ENCODE measurements around the gene CACNA1I. TPM values are rescaled to one million over a fixed set of nuclear protein-coding genes. Genes with fewer than 3 reads are reported as not detected.
A peak's percentile ranks its signal among the peaks of the same experiment; 100 is the strongest.
"Not testable (repeated sequence)": the region's sequence is repeated elsewhere in the genome, so short reads cannot be mapped to it uniquely, and the experiment has no call there.

CACNA1I gene
- total RNA-seq (ENCODE audit: low replicate concordance): 0.11 and 0.22 TPM in 2 replicates

DNA sequence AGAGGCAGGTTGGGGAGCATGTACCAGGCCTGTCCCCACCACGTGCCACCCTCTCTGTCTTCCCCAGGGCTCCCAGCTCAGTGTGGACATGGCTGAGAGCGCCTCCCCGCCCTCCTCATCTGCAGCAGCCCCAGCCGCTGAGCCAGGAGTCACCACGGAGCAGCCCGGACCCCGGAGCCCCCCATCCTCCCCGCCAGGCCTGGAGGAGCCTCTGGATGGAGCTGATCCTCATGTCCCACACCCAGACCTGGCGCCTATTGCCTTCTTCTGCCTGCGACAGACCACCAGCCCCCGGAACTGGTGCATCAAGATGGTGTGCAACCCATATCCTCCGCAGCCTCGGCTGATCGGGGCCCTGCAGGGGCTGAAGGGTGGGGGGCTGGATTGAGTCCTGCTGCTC, at the start of gene CACNA1I:
Gene CACNA1I (plus strand): TSS at position 89 of the 400 bp plus-strand sequence. CDS start 0 bp downstream, at position 89.
- Histone ChIP-seq H2AFZ (replicated peaks) (no peak within 1 kb of the TSS), H3K79me2 (ENCODE audit: low read depth) (no peaks in the 10 kb centered on the region), H3K27me3 (no peaks in the 10 kb centered on the region), H3K4me2 (no peak within 1 kb of the TSS), H3F3A (ENCODE audit: low read depth) (no peaks in the 10 kb centered on the region), H3K4me1 (no peaks in the 10 kb centered on the region), H3K36me3 (no peaks in the 10 kb centered on the region), H3K4me3 (no peak within 1 kb of the TSS), H4K20me1 (ENCODE audit: low read depth) (no peaks in the 10 kb centered on the region), H3K27ac (no peak within 1 kb of the TSS), H3K9ac (no peak within 1 kb of the TSS), H3K9me3 (ENCODE audit: low read depth) (no peaks in the 10 kb centered on the region)
- TF ChIP-seq EZH2 (IDR thresholded peaks at IDR 0.05) (no peak), EZH2phosphoT487 (IDR thresholded peaks at IDR 0.05) (no peak)
- TF ChIP-seq, protein P1, sequence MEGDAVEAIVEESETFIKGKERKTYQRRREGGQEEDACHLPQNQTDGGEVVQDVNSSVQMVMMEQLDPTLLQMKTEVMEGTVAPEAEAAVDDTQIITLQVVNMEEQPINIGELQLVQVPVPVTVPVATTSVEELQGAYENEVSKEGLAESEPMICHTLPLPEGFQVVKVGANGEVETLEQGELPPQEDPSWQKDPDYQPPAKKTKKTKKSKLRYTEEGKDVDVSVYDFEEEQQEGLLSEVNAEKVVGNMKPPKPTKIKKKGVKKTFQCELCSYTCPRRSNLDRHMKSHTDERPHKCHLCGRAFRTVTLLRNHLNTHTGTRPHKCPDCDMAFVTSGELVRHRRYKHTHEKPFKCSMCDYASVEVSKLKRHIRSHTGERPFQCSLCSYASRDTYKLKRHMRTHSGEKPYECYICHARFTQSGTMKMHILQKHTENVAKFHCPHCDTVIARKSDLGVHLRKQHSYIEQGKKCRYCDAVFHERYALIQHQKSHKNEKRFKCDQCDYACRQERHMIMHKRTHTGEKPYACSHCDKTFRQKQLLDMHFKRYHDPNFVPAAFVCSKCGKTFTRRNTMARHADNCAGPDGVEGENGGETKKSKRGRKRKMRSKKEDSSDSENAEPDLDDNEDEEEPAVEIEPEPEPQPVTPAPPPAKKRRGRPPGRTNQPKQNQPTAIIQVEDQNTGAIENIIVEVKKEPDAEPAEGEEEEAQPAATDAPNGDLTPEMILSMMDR (IDR thresholded peaks at IDR 0.05): no peak
- no peak for DNase-seq (ENCODE audit: low spot score)
- Mint-ChIP-seq H3K9me3 (no peaks in the 10 kb centered on the region), H3K27ac (peak within 1 kb of the TSS; percentile 33), H3K36me3 (no peaks in the 10 kb centered on the region), H3K4me3 (no peak within 1 kb of the TSS), H3K4me1 (peaks cover 3% of the 10 kb centered on the region), H3K27me3 (ENCODE audit: insufficient read depth, low read depth) (peaks cover 12% of the 10 kb centered on the region)

DNA sequence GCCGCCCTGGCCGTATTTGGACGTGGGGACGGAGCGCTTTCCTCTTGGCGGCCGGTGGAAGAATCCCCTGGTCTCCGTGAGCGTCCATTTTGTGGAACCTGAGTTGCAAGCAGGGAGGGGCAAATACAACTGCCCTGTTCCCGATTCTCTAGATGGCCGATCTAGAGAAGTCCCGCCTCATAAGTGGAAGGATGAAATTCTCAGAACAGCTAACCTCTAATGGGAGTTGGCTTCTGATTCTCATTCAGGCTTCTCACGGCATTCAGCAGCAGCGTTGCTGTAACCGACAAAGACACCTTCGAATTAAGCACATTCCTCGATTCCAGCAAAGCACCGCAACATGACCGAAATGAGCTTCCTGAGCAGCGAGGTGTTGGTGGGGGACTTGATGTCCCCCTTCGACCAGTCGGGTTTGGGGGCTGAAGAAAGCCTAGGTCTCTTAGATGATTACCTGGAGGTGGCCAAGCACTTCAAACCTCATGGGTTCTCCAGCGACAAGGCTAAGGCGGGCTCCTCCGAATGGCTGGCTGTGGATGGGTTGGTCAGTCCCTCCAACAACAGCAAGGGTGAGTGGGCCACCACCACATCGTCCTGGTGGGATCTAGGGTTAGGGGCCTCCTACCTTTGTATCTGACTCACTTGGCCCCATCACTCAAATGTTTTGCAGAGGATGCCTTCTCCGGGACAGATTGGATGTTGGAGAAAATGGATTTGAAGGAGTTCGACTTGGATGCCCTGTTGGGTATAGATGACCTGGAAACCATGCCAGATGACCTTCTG, 49.3 kb upstream of the CACNA1I start:
- H3K36me3 Mint-ChIP-seq: peaks cover 30% of the 10 kb centered on the region
- peak overlapping the region; percentile 19 for H3K27ac ChIP-seq
- peak overlapping the region; percentile 99 for H3K4me2 ChIP-seq
- peaks cover 80% of the 10 kb centered on the region for H3F3A ChIP-seq (ENCODE audit: low read depth)
- H3K9ac ChIP-seq: peak overlapping the region; percentile 92
- DNase-seq (ENCODE audit: low spot score); H3K36me3 ChIP-seq; H3K9me3 Mint-ChIP-seq; H3K9me3 ChIP-seq (ENCODE audit: low read depth); H2AFZ ChIP-seq (replicated peaks); H3K27me3 ChIP-seq: not testable (repeated sequence)
- H4K20me1 ChIP-seq (ENCODE audit: low read depth): peaks cover 59% of the 10 kb centered on the region
- peak overlapping the region; percentile 81 for H3K27ac Mint-ChIP-seq
- peaks cover 20% of the 10 kb centered on the region for H3K4me1 ChIP-seq
- H3K4me3 Mint-ChIP-seq: peak overlapping the region; percentile 98
- H3K4me1 Mint-ChIP-seq: peaks cover 48% of the 10 kb centered on the region
- peak overlapping the region; percentile 96 for H3K4me3 ChIP-seq
- H3K27me3 Mint-ChIP-seq (ENCODE audit: insufficient read depth, low read depth): peaks cover 22% of the 10 kb centered on the region
- H3K79me2 ChIP-seq (ENCODE audit: low read depth): peaks cover 54% of the 10 kb centered on the region

DNA sequence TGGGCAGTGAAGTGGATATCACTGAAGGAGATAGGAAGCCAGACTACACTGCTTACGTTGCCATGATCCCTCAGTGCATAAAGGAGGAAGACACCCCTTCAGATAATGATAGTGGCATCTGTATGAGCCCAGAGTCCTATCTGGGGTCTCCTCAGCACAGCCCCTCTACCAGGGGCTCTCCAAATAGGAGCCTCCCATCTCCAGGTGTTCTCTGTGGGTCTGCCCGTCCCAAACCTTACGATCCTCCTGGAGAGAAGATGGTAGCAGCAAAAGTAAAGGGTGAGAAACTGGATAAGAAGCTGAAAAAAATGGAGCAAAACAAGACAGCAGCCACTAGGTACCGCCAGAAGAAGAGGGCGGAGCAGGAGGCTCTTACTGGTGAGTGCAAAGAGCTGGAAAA, 48.5 kb upstream of the CACNA1I start:
- peak overlapping the region; percentile 69 for H3K27ac Mint-ChIP-seq
- peaks cover 51% of the 10 kb centered on the region for H3K4me1 Mint-ChIP-seq
- peaks cover 54% of the 10 kb centered on the region for H3K79me2 ChIP-seq (ENCODE audit: low read depth)
- peak overlapping the region; percentile 96 for H3K4me3 ChIP-seq
- not testable (repeated sequence) for H3K36me3 ChIP-seq; DNase-seq (ENCODE audit: low spot score); H3K9me3 ChIP-seq (ENCODE audit: low read depth); H2AFZ ChIP-seq (replicated peaks); H3K9me3 Mint-ChIP-seq; H3K27me3 ChIP-seq
- H3K4me3 Mint-ChIP-seq: peak overlapping the region; percentile 98
- peak overlapping the region; percentile 16 for H3K27ac ChIP-seq
- peaks cover 30% of the 10 kb centered on the region for H3K36me3 Mint-ChIP-seq
- H3K9ac ChIP-seq: peak overlapping the region; percentile 92
- H3K4me1 ChIP-seq: peaks cover 20% of the 10 kb centered on the region
- peaks cover 87% of the 10 kb centered on the region for H3F3A ChIP-seq (ENCODE audit: low read depth)
- H4K20me1 ChIP-seq (ENCODE audit: low read depth): peaks cover 65% of the 10 kb centered on the region
- peak overlapping the region; percentile 99 for H3K4me2 ChIP-seq
- H3K27me3 Mint-ChIP-seq (ENCODE audit: insufficient read depth, low read depth): peaks cover 20% of the 10 kb centered on the region

DNA sequence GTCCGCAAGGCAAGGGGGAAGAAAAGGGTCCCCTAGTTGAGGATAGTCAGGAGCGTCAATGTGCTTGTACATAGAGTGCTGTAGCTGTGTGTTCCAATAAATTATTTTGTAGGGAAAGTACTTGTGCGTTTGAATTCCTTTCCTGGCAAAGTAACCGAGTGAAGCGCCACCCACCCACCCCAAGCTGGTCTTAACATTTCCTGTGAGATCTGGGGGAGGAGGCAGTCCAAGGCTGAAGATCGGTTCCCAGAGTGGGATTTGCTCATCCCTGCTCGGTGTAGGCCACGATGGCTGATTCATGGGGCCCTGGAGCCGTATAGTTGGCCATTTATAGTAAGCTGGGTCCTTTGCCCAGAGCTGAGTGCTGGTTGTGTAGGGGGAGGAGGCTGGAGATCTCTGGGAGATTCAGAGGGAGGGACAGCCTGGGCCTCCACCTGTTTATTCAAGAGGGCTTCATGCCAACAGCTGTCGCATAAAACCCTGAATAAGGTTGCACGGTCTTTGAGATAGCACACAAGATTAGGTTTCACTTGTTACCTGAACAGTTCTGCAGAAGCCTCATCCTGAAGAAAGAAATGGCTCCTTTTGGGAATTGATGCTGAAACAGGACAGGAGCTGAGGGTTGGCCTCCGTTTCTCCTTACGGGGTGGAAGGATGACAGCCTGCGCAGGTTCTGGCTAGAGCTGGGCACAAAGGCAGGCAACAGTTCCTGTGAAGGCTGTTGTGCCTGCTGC, 47.8 kb upstream of the CACNA1I start:
- no peak overlapping the region for H2AFZ ChIP-seq (replicated peaks)

More for the DNA sequence above, 47.8 kb upstream of the CACNA1I start:
- DNase-seq (ENCODE audit: low spot score): peak; percentile 23
- Mint-ChIP-seq H3K27me3 (ENCODE audit: insufficient read depth, low read depth) (peaks cover 20% of the 10 kb centered on the region), H3K4me3 (peak overlapping the region; percentile 98), H3K27ac (no peak overlapping the region), H3K9me3 (peaks cover 2% of the 10 kb centered on the region), H3K36me3 (peaks cover 30% of the 10 kb centered on the region), H3K4me1 (peaks cover 55% of the 10 kb centered on the region)
- Histone ChIP-seq H3F3A (ENCODE audit: low read depth) (peaks cover 90% of the 10 kb centered on the region), H3K27me3 (no peaks in the 10 kb centered on the region), H3K9ac (no peak overlapping the region), H3K79me2 (ENCODE audit: low read depth) (peaks cover 54% of the 10 kb centered on the region), H3K4me1 (peaks cover 20% of the 10 kb centered on the region), H3K9me3 (ENCODE audit: low read depth) (no peaks in the 10 kb centered on the region), H3K36me3 (peaks cover 8% of the 10 kb centered on the region), H3K4me3 (peak overlapping the region; percentile 96), H3K27ac (peak overlapping the region; percentile 23), H3K4me2 (peak overlapping the region; percentile 99), H4K20me1 (ENCODE audit: low read depth) (peaks cover 71% of the 10 kb centered on the region)
- TF ChIP-seq, protein P1 (IDR thresholded peaks at IDR 0.05): no peak
- TF ChIP-seq EZH2phosphoT487 (IDR thresholded peaks at IDR 0.05) (no peak), EZH2 (IDR thresholded peaks at IDR 0.05) (no peak)
